ENCODE measurements around the gene SGSH. TPM values are rescaled to one million over a fixed set of nuclear protein-coding genes. Genes with fewer than 3 reads are reported as not detected.
A peak's percentile ranks its signal among the peaks of the same experiment; 100 is the strongest.

The SGSH gene
- total RNA-seq, 1 experiment from 2014 or later = 19.8 TPM

DNA sequence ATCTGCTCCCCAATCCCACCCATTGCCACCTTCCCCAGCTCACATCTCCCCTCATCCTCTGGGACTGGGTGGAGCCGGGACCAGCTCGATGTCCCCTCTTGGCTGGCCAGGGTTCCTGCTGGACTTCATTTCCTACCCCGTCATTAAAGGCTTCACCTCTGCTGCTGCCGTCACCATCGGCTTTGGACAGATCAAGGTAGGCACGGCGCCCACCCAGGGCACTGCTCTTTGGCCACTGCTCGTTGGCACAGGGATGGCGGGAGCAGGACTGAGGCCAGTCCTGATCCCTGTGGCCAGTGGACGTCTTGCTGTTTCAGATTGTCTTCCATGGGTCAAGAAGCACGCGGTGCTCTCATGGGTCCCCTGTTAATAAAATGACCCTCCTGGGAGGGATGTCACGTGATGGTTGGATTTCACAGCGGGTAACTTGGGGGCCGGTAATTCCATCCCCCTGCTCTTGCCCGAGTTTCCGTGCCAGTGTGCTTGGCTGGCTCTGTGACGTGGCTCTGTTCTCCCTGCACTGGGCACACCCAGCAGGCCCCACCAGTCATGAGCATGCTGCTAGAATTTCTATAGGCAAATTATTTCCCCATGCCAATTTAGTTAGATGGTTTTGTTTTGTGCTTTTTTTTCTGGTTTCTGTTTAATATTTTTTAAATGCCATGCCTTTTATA lies 3.1 kb upstream of the SGSH start:
- Histone ChIP-seq H2BK5ac (ENCODE audit: insufficient read length, low read length) (no peak overlapping the region), H3K79me2 (ENCODE audit: insufficient read depth, low read length) (no peaks in the 10 kb centered on the region), H3K9me3 (ENCODE audit: control insufficient read depth, low read depth, low read length) (no peaks in the 10 kb centered on the region), H4K20me1 (ENCODE audit: control insufficient read depth, insufficient read depth, insufficient read length) (no peaks in the 10 kb centered on the region), H2BK15ac (ENCODE audit: low read depth, low read length) (no peak overlapping the region), H3K4me1 (ENCODE audit: insufficient read depth, low read length) (no peaks in the 10 kb centered on the region), H4K8ac (replicated peaks; ENCODE audit: insufficient read length, low read depth, low read length) (no peak overlapping the region), H3K56ac (ENCODE audit: insufficient read length, low read depth, low read length) (no peak overlapping the region), H2BK20ac (ENCODE audit: low read depth, low read length, poor library complexity, severe bottlenecking) (no peak overlapping the region), H3K9ac (ENCODE audit: extremely low read depth, insufficient read length, low read length) (no peak overlapping the region), H3K27ac (ENCODE audit: insufficient read length, low read depth, low read length) (no peak overlapping the region), H3K79me1 (ENCODE audit: insufficient read depth, low read depth, low read length, poor library complexity, severe bottlenecking) (no peaks in the 10 kb centered on the region), H3K4ac (ENCODE audit: low read depth, low read length) (no peak overlapping the region), H3K23me2 (ENCODE audit: insufficient read length, low read depth, low read length, poor library complexity, severe bottlenecking) (peaks cover 5% of the 10 kb centered on the region), H3K18ac (ENCODE audit: insufficient read length, low read depth, low read length) (no peak overlapping the region), H3K27me3 (ENCODE audit: insufficient read depth, low read length) (no peaks in the 10 kb centered on the region), H3T11ph (ENCODE audit: low read length) (no peak overlapping the region), H3K23ac (ENCODE audit: insufficient read length, low read depth, low read length) (no peak overlapping the region), H4K5ac (ENCODE audit: insufficient read length, low read depth, low read length) (no peak overlapping the region), H4K91ac (ENCODE audit: insufficient read length, low read depth, low read length) (no peak overlapping the region), H2AK5ac (ENCODE audit: insufficient read length, low read length) (no peak overlapping the region), H3K14ac (ENCODE audit: insufficient read depth, low read length) (no peak overlapping the region), H2BK12ac (ENCODE audit: insufficient read length, low read depth, low read length) (no peak overlapping the region), H2BK120ac (ENCODE audit: low read depth, low read length, poor library complexity, severe bottlenecking) (no peak overlapping the region), H3K4me2 (ENCODE audit: insufficient read depth, insufficient read length, low read length) (no peak overlapping the region), H2AFZ (ENCODE audit: low read length) (no peak overlapping the region)
- Mint-ChIP-seq H3K4me3 (peak overlapping the region; percentile 24 to 29; a peak in 3 of 5 replicates), H3K36me3 (ENCODE audit: insufficient read depth in 1 of 3, low read depth in 3 of 3) (peaks cover 5 to 16% (median 11%) of the 10 kb centered on the region in 3 experiments; a peak in 5 of 7 replicates), H3K27me3 (ENCODE audit: low read depth) (no peaks in the 10 kb centered on the region; the same call in 1 of the 2 replicates), H3K9me3 (no peaks in the 10 kb centered on the region), H3K27ac (no peak overlapping the region), H3K4me1 (peaks cover 31 to 36% of the 10 kb centered on the region in 2 experiments)
- no CpG with 5 or more reads among the region's 18 CpGs for WGBS (ENCODE audit: extremely low coverage, insufficient read length, low lambda C conversion rate)
- no peak for DNase-seq
- TF ChIP-seq, protein P1, sequence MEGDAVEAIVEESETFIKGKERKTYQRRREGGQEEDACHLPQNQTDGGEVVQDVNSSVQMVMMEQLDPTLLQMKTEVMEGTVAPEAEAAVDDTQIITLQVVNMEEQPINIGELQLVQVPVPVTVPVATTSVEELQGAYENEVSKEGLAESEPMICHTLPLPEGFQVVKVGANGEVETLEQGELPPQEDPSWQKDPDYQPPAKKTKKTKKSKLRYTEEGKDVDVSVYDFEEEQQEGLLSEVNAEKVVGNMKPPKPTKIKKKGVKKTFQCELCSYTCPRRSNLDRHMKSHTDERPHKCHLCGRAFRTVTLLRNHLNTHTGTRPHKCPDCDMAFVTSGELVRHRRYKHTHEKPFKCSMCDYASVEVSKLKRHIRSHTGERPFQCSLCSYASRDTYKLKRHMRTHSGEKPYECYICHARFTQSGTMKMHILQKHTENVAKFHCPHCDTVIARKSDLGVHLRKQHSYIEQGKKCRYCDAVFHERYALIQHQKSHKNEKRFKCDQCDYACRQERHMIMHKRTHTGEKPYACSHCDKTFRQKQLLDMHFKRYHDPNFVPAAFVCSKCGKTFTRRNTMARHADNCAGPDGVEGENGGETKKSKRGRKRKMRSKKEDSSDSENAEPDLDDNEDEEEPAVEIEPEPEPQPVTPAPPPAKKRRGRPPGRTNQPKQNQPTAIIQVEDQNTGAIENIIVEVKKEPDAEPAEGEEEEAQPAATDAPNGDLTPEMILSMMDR (conservative IDR thresholded peaks at IDR 0.05) = no peak
